ENCODE results near the gene APOB.

Gene APOB

DNA sequence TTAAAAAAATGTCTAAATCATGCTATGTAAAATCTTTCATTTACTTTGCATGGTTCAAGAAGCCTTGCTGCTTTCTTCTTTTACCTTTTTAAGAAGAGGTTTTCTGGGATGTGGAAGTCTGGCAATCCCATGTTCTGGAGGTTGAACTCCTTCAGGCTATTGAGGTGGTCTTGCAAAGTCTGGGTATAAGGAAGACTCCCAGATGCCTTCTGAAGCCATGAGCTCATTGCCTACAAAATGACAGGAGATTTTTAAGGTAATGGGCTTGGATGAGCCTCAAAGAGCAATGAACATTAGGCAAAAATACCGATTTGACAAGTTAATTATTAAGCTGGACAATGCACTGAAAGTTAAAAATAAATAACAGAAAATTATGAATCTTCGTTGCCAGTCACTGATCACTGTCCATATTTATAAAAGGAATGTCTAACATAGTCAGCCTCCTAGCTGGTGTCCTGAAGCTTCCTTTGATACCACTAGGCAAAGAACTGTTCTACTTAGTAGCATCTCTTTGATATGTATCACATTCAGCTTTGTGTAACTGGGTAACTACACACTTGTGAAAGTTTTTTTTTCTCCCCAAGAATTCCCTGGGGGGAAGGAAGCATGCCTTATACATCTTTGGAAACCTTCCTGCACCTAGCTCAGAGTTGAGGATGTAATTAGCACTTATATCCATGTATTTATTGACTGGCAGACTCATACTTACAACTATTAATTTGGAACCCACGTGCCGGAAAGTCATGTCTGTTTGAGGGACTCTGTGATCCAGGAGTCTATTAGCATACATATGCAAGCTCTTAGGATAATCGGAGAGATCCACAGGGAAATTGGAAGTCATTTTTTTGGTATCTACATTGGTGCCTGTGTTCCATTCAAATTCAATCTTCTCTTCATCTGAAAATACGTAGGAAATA lies 29.3 kb downstream of the APOB start:
- H3K9me2 ChIP-seq (replicated peaks; ENCODE audit: control insufficient read depth, low read length), result no peaks in the 10 kb centered on the region
- H3F3A ChIP-seq (ENCODE audit: control insufficient read depth, insufficient read depth), result no peaks in the 10 kb centered on the region
- H4K20me1 ChIP-seq (ENCODE audit: control insufficient read depth, insufficient read depth, low read depth, low read length), result no peaks in the 10 kb centered on the region
- H3K4me2 ChIP-seq (ENCODE audit: low read length), result no peak overlapping the region
- no peaks in the 10 kb centered on the region for H3K36me3 ChIP-seq (ENCODE audit: control insufficient read depth, low read length)
- no peaks in the 10 kb centered on the region for H3K79me2 ChIP-seq (ENCODE audit: control insufficient read depth, low read length)
- TF ChIP-seq EZH2phosphoT487 (IDR thresholded peaks at IDR 0.05; ENCODE audit: borderline replicate concordance, low read length), result no peak
- TF ChIP-seq, protein P1, sequence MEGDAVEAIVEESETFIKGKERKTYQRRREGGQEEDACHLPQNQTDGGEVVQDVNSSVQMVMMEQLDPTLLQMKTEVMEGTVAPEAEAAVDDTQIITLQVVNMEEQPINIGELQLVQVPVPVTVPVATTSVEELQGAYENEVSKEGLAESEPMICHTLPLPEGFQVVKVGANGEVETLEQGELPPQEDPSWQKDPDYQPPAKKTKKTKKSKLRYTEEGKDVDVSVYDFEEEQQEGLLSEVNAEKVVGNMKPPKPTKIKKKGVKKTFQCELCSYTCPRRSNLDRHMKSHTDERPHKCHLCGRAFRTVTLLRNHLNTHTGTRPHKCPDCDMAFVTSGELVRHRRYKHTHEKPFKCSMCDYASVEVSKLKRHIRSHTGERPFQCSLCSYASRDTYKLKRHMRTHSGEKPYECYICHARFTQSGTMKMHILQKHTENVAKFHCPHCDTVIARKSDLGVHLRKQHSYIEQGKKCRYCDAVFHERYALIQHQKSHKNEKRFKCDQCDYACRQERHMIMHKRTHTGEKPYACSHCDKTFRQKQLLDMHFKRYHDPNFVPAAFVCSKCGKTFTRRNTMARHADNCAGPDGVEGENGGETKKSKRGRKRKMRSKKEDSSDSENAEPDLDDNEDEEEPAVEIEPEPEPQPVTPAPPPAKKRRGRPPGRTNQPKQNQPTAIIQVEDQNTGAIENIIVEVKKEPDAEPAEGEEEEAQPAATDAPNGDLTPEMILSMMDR (IDR thresholded peaks at IDR 0.05; ENCODE audit: low read depth, low read length, poor library complexity, severe bottlenecking), result no peak
- no peaks in the 10 kb centered on the region for H3K27me3 ChIP-seq (ENCODE audit: control insufficient read depth, low read length)
- H3K4me1 ChIP-seq (ENCODE audit: control insufficient read depth, low read length), result no peaks in the 10 kb centered on the region
- H3K9me3 ChIP-seq (ENCODE audit: control insufficient read depth, insufficient read depth, low read length), result no peaks in the 10 kb centered on the region
- no peak overlapping the region for H3K27ac ChIP-seq (ENCODE audit: low read depth, low read length)
- H3K4me3 ChIP-seq (ENCODE audit: low read length), result no peak overlapping the region

DNA sequence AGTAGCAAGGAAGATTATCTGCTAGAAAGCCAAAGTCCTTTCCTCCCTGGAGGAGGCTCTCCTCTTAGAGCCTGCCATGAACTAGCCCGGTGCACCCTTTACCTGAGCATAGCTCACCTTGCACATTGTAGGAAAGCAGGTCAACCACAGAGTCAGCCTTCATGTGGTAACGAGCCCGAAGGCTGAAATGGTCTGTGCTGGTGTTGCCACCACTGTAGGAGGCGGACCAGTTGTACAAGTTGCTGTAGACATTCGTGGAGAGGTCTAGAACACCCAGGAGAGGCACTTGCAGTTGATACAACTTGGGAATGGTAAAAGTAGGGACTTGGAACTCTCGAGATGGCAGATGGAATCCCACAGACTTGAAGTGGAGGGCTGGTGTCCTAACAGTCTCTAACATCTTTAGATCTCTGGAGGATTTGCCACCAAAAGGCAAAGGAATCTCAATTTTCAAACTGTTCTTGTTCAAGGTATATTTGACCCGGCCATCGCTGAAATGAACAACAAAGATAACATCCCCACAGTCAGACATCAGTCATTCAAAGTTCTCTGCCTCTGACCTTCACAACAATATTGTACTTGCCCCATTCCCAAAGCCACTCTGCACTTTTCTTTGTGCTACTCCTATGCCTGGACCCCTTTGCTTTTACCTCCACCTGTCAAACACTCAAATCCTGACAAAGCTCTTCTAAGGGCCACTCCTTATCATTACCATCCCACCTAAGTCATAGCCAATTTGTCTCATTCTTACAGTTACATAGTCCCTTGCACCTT lies 30.6 kb downstream of the APOB start:
- no peaks in the 10 kb centered on the region for H3K4me1 ChIP-seq (ENCODE audit: control insufficient read depth, low read length)
- TF ChIP-seq EZH2phosphoT487 (IDR thresholded peaks at IDR 0.05; ENCODE audit: borderline replicate concordance, low read length), result no peak
- TF ChIP-seq, protein P1 (IDR thresholded peaks at IDR 0.05; ENCODE audit: low read depth, low read length, poor library complexity, severe bottlenecking), result no peak
- H3K36me3 ChIP-seq (ENCODE audit: control insufficient read depth, low read length), result no peaks in the 10 kb centered on the region
- no peaks in the 10 kb centered on the region for H4K20me1 ChIP-seq (ENCODE audit: control insufficient read depth, insufficient read depth, low read depth, low read length)
- no peaks in the 10 kb centered on the region for H3K9me2 ChIP-seq (replicated peaks; ENCODE audit: control insufficient read depth, low read length)
- no peaks in the 10 kb centered on the region for H3K9me3 ChIP-seq (ENCODE audit: control insufficient read depth, insufficient read depth, low read length)
- no peak overlapping the region for H3K27ac ChIP-seq (ENCODE audit: low read depth, low read length)
- H3K79me2 ChIP-seq (ENCODE audit: control insufficient read depth, low read length), result no peaks in the 10 kb centered on the region
- no peaks in the 10 kb centered on the region for H3K27me3 ChIP-seq (ENCODE audit: control insufficient read depth, low read length)
- H3F3A ChIP-seq (ENCODE audit: control insufficient read depth, insufficient read depth), result no peaks in the 10 kb centered on the region
- H3K4me3 ChIP-seq (ENCODE audit: low read length), result no peak overlapping the region
- no peak overlapping the region for H3K4me2 ChIP-seq (ENCODE audit: low read length)

DNA sequence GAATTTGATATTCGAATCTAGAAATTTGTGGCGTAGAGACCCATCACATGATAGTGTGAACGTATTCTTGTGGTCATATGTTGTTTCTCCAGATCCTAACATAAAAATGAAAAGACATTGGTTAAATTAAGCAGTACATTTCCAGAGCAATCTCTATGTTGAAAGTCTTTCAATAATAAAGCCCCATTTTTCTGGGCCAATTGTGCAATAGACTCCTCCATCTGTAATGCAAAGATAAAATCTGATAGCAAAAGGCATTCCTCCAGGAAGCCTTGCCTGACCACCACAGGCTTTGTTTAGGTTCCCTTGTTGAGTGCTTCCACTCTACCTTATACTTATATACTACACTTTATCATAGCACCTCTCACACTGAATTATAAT lies 31.3 kb downstream of the APOB start:
- Histone ChIP-seq H3F3A (ENCODE audit: control insufficient read depth, insufficient read depth) (no peaks in the 10 kb centered on the region), H3K4me1 (ENCODE audit: control insufficient read depth, low read length) (no peaks in the 10 kb centered on the region), H3K4me2 (ENCODE audit: low read length) (no peak overlapping the region), H3K27ac (ENCODE audit: low read depth, low read length) (no peak overlapping the region), H3K79me2 (ENCODE audit: control insufficient read depth, low read length) (no peaks in the 10 kb centered on the region), H3K9me3 (ENCODE audit: control insufficient read depth, insufficient read depth, low read length) (no peaks in the 10 kb centered on the region), H3K9me2 (replicated peaks; ENCODE audit: control insufficient read depth, low read length) (no peaks in the 10 kb centered on the region), H3K27me3 (ENCODE audit: control insufficient read depth, low read length) (no peaks in the 10 kb centered on the region), H3K4me3 (ENCODE audit: low read length) (no peak overlapping the region), H3K36me3 (ENCODE audit: control insufficient read depth, low read length) (no peaks in the 10 kb centered on the region), H4K20me1 (ENCODE audit: control insufficient read depth, insufficient read depth, low read depth, low read length) (no peaks in the 10 kb centered on the region)
- TF ChIP-seq, protein P1 (IDR thresholded peaks at IDR 0.05; ENCODE audit: low read depth, low read length, poor library complexity, severe bottlenecking), result no peak
- TF ChIP-seq EZH2phosphoT487 (IDR thresholded peaks at IDR 0.05; ENCODE audit: borderline replicate concordance, low read length), result no peak

Measured in DOHH2 (cell line).